ENCODE results near the gene PRM1. TPM values are rescaled to one million over a fixed set of nuclear protein-coding genes. Genes with fewer than 3 reads are reported as not detected.

The PRM1 gene
- total RNA-seq, 1 experiment from 2014 or later, result not detected

DNA sequence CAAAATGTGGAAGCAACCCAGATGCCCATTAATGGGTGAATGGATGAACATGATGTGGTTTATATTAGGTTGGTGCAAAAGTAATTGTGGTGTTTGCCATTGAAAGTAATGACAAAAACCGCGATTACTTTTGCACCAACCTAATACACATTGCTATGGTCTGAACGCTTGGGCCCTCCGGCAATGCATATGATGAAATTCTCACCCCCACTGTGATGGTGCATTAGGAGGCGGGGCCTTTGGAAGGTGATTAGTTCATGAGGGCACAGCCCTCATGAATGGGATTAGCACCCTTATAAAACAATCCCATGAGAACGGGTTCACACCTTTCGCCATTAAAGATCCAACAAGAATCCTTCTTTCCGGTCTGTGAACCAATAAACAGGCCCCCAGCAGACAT is 25.3 kb upstream of the PRM1 start:
- no peak overlapping the region for H3K14ac ChIP-seq (ENCODE audit: insufficient read depth, low read length)
- no peaks in the 10 kb centered on the region for H3K9me3 ChIP-seq (ENCODE audit: control insufficient read depth, low read depth, low read length)
- peaks cover 10 to 13% of the 10 kb centered on the region in 2 experiments for H3K4me1 Mint-ChIP-seq
- H3T11ph ChIP-seq (ENCODE audit: low read length), result no peak overlapping the region
- H3K4me1 ChIP-seq (ENCODE audit: insufficient read depth, low read length), result no peaks in the 10 kb centered on the region
- no peak overlapping the region for H4K91ac ChIP-seq (ENCODE audit: insufficient read length, low read depth, low read length)
- no peak overlapping the region for H3K18ac ChIP-seq (ENCODE audit: insufficient read length, low read depth, low read length)
- H2BK20ac ChIP-seq (ENCODE audit: low read depth, low read length, poor library complexity, severe bottlenecking), result no peak overlapping the region
- H2AFZ ChIP-seq (ENCODE audit: low read length), result no peak overlapping the region
- H3K56ac ChIP-seq (ENCODE audit: insufficient read length, low read depth, low read length), result no peak overlapping the region
- H3K23me2 ChIP-seq (ENCODE audit: insufficient read length, low read depth, low read length, poor library complexity, severe bottlenecking), result no peaks in the 10 kb centered on the region
- no peak for TF ChIP-seq CTCF (conservative IDR thresholded peaks at IDR 0.05)
- no peak overlapping the region for H3K4me2 ChIP-seq (ENCODE audit: insufficient read depth, insufficient read length, low read length)
- no peaks in the 10 kb centered on the region; a peak in 1 of 5 replicates for H3K9me3 Mint-ChIP-seq
- peaks cover 0 to 1% (median 0%) of the 10 kb centered on the region in 3 experiments; a peak in 1 of 7 replicates for H3K36me3 Mint-ChIP-seq (ENCODE audit: insufficient read depth in 1 of 3, low read depth in 3 of 3)
- no peak overlapping the region for H3K4me3 Mint-ChIP-seq
- H3K27me3 ChIP-seq (ENCODE audit: insufficient read depth, low read length), result no peaks in the 10 kb centered on the region
- no peak overlapping the region for H2BK120ac ChIP-seq (ENCODE audit: low read depth, low read length, poor library complexity, severe bottlenecking)
- no peak overlapping the region for H4K8ac ChIP-seq (replicated peaks; ENCODE audit: insufficient read length, low read depth, low read length)
- H2AK5ac ChIP-seq (ENCODE audit: insufficient read length, low read length), result no peak overlapping the region
- H2BK15ac ChIP-seq (ENCODE audit: low read depth, low read length), result no peak overlapping the region
- H3K79me1 ChIP-seq (ENCODE audit: insufficient read depth, low read depth, low read length, poor library complexity, severe bottlenecking), result no peaks in the 10 kb centered on the region
- no peaks in the 10 kb centered on the region for H4K20me1 ChIP-seq (ENCODE audit: control insufficient read depth, insufficient read depth, insufficient read length)
- no peak overlapping the region for H3K4ac ChIP-seq (ENCODE audit: low read depth, low read length)
- no peak for DNase-seq
- H4K5ac ChIP-seq (ENCODE audit: insufficient read length, low read depth, low read length), result no peak overlapping the region
- WGBS (ENCODE audit: extremely low coverage, insufficient read length, low lambda C conversion rate), result no CpG with 5 or more reads among the region's 8 CpGs
- no peak overlapping the region for H3K27ac ChIP-seq (ENCODE audit: insufficient read length, low read depth, low read length)
- no peak overlapping the region for H2BK5ac ChIP-seq (ENCODE audit: insufficient read length, low read length)
- no peaks in the 10 kb centered on the region; the same call in 1 of the 2 replicates for H3K27me3 Mint-ChIP-seq (ENCODE audit: low read depth)
- no peak overlapping the region for H2BK12ac ChIP-seq (ENCODE audit: insufficient read length, low read depth, low read length)
- H3K9ac ChIP-seq (ENCODE audit: extremely low read depth, insufficient read length, low read length), result no peak overlapping the region
- 0 out of 2 replicates have a peak, but pooled peaks cover 2% of the 10 kb centered on the region for H3K79me2 ChIP-seq (ENCODE audit: insufficient read depth, low read length)
- no peak overlapping the region for H3K23ac ChIP-seq (ENCODE audit: insufficient read length, low read depth, low read length)
- no peak overlapping the region for H3K27ac Mint-ChIP-seq

Measured in H9 (cell line).